GM19328 (cell line): ENCODE results near the gene C1QTNF2.

ENCODE experiments used
- ATAC-seq: cut with Tn5 transposase; IDR thresholded peaks from one replicate; pipeline ENCODE4 v1.9.1; 2021; ENCODE audit warnings: mild to moderate bottlenecking, moderate library complexity; ENCODE audit not compliant: unreplicated experiment

The C1QTNF2 gene

GRCh38 chr5:160375701-160376100 is 5.3 kb upstream of the C1QTNF2 start:
- ATAC-seq, result no peak

GRCh38 chr5:160375166-160375565 is 4.7 kb upstream of the C1QTNF2 start:
- no peak for ATAC-seq

- ATAC-seq, result no peak
Observed at GRCh38 chr5:160371294-160371693, 868 bp upstream of the C1QTNF2 start.

- ATAC-seq, result no peak
Observed at GRCh38 chr5:160370713-160371034, 248 bp upstream of the C1QTNF2 start.

- ATAC-seq, result no peak
Observed at GRCh38 chr5:160367885-160368284, 2.5 kb downstream of the C1QTNF2 start.

GRCh38 chr5:160367261-160367660 is 3.2 kb downstream of the C1QTNF2 start:
- ATAC-seq, result no peak

GRCh38 chr5:160366230-160366629 is 4.2 kb downstream of the C1QTNF2 start:
- no peak for ATAC-seq

- no peak for ATAC-seq
Observed at GRCh38 chr5:160363660-160364395, 6.6 kb downstream of the C1QTNF2 start.

GRCh38 chr5:160363211-160363610 is 7.2 kb downstream of the C1QTNF2 start:
- ATAC-seq, result no peak

GRCh38 chr5:160361624-160362228 is 8.7 kb downstream of the C1QTNF2 start:
- no peak for ATAC-seq

GRCh38 chr5:160360310-160360709 is 10.1 kb downstream of the C1QTNF2 start:
- no peak for ATAC-seq

- no peak for ATAC-seq
Observed at GRCh38 chr5:160359816-160360215, 10.6 kb downstream of the C1QTNF2 start.

GRCh38 chr5:160359242-160359641 is 11.2 kb downstream of the C1QTNF2 start:
- no peak for ATAC-seq

GRCh38 chr5:160357861-160358411 is 12.5 kb downstream of the C1QTNF2 start:
- ATAC-seq, result no peak

- ATAC-seq, result no peak
Observed at GRCh38 chr5:160357394-160357793, 13.0 kb downstream of the C1QTNF2 start.

- ATAC-seq, result no peak
Observed at GRCh38 chr5:160356550-160357347, 13.7 kb downstream of the C1QTNF2 start.

GRCh38 chr5:160354666-160355065 is 15.8 kb downstream of the C1QTNF2 start:
- no peak for ATAC-seq

- no peak for ATAC-seq
Observed at GRCh38 chr5:160353379-160353778, 17.0 kb downstream of the C1QTNF2 start.

- no peak for ATAC-seq
Observed at GRCh38 chr5:160352308-160352707, 18.1 kb downstream of the C1QTNF2 start.

- ATAC-seq, result no peak
Observed at GRCh38 chr5:160349935-160350303, 20.5 kb downstream of the C1QTNF2 start.

- ATAC-seq, result no peak
Observed at GRCh38 chr5:160349249-160349934, 21.0 kb downstream of the C1QTNF2 start.
